Ascending aorta (tissue), 2 donors: ENCODE measurements around the gene MEDAG. TPM values are rescaled to one million over a fixed set of nuclear protein-coding genes. Genes with fewer than 3 reads are reported as not detected.

Experiments
- DNase-seq, 2 donors: peaks; one replicate each; pipeline ENCODE4 v3.0.0-alpha.2; 2019; ENCODE audit warnings: low spot score in 2 of 2
- H3K27ac ChIP-seq, 2 donors: fragments of 200-600 bp; sonication (generic); one replicate each; pipeline ENCODE4 v1.5.1; 2016 to 2017; ENCODE audit warnings: mild to moderate bottlenecking in 1 of 2
- H3K27me3 ChIP-seq: fragments of 200-600 bp; sonication (generic); one replicate; pipeline ENCODE4 v1.5.1; 2017
- H3K36me3 ChIP-seq, 2 donors: fragments of 200-600 bp; sonication (generic); one replicate each; pipeline ENCODE4 v1.5.1; 2016
- H3K4me1 ChIP-seq, 2 donors: fragments of 200-600 bp; sonication (generic); one replicate each; pipeline ENCODE4 v1.5.1; 2016 to 2017; ENCODE audit warnings: mild to moderate bottlenecking in 1 of 2
- H3K4me3 ChIP-seq, 2 donors: fragments of 200-600 bp; sonication (generic); one replicate each; pipeline ENCODE4 v1.5.1; 2016 to 2017; ENCODE audit warnings: mild to moderate bottlenecking in 1 of 2
- H3K9me3 ChIP-seq, 2 donors: fragments of 200-600 bp; sonication (generic); one replicate each; pipeline ENCODE4 v1.5.1; 2016
- intact Hi-C: fragments of 100-400 bp; cut with DNase I; formaldehyde crosslinking; loops from one replicate; pipeline ENCODE4 v1.15.1; 2023
- total RNA-seq: library from RNA; depleted of rRNA; stranded (reverse); fragments of >200 nt; gene quantifications from one replicate; pipeline ENCODE4 v1.1.0, GENCODE V29; 2016
- TF ChIP-seq, protein P1 (sequence below), 3 experiments: fragments of 200-600 bp in 2 of 3; fragments of 450-650 bp in 1 of 3; sonication (generic) in 2 of 3; IDR thresholded peaks; one replicate each; pipeline ENCODE4 v1.5.1; 2016 to 2019; ENCODE audit warnings: antibody characterized with exemption in 3 of 3, mild to moderate bottlenecking in 1 of 3, moderate library complexity in 1 of 3

The MEDAG gene
- total RNA-seq, 1 donor from 2014 or later, result 98.8 TPM

GRCh38 chr13:30918662-30919405, 12.8 kb downstream of the MEDAG start:
- TF ChIP-seq, protein P1, sequence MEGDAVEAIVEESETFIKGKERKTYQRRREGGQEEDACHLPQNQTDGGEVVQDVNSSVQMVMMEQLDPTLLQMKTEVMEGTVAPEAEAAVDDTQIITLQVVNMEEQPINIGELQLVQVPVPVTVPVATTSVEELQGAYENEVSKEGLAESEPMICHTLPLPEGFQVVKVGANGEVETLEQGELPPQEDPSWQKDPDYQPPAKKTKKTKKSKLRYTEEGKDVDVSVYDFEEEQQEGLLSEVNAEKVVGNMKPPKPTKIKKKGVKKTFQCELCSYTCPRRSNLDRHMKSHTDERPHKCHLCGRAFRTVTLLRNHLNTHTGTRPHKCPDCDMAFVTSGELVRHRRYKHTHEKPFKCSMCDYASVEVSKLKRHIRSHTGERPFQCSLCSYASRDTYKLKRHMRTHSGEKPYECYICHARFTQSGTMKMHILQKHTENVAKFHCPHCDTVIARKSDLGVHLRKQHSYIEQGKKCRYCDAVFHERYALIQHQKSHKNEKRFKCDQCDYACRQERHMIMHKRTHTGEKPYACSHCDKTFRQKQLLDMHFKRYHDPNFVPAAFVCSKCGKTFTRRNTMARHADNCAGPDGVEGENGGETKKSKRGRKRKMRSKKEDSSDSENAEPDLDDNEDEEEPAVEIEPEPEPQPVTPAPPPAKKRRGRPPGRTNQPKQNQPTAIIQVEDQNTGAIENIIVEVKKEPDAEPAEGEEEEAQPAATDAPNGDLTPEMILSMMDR (IDR thresholded peaks at IDR 0.05), result no peak
- H3K36me3 ChIP-seq, result peaks cover 34 to 88% of the 10 kb centered on the region in 2 donors
- no peak overlapping the region for H3K4me3 ChIP-seq
- no peaks in the 10 kb centered on the region for H3K9me3 ChIP-seq
- intact Hi-C loops, result no loop called here
- H3K4me1 ChIP-seq, result peaks cover 0 to 2% of the 10 kb centered on the region in 2 donors
- DNase-seq, result no peak
- no peak overlapping the region for H3K27ac ChIP-seq
- H3K27me3 ChIP-seq, result no peaks in the 10 kb centered on the region

- intact Hi-C loops, result no loop called here
- TF ChIP-seq, protein P1 (IDR thresholded peaks at IDR 0.05), result no peak
- DNase-seq, result no peak
Measured at GRCh38 chr13:30920162-30920909, 14.3 kb downstream of the MEDAG start.

GRCh38 chr13:30923418-30923817, 17.3 kb downstream of the MEDAG start:
- Histone ChIP-seq H3K4me1 (no peaks in the 10 kb centered on the region), H3K27ac (peak overlapping the region; percentile 1 to 7), H3K36me3 (peaks cover 40 to 79% of the 10 kb centered on the region in 2 donors), H3K4me3 (no peak overlapping the region), H3K9me3 (no peaks in the 10 kb centered on the region), H3K27me3 (no peaks in the 10 kb centered on the region)
- TF ChIP-seq, protein P1 (IDR thresholded peaks at IDR 0.05), result no peak
- DNase-seq, result no peak
- intact Hi-C loops, result no loop called here

More at GRCh38 chr13:30920162-30920909, 14.3 kb downstream of the MEDAG start:
- Histone ChIP-seq H3K9me3 (no peaks in the 10 kb centered on the region), H3K4me1 (no peaks in the 10 kb centered on the region), H3K4me3 (no peak overlapping the region), H3K27me3 (no peaks in the 10 kb centered on the region), H3K27ac (peak overlapping the region in 1 of 2 donors; percentile 16), H3K36me3 (peaks cover 44 to 97% of the 10 kb centered on the region in 2 donors)

- DNase-seq, result no peak
- H3K4me1 ChIP-seq, result no peaks in the 10 kb centered on the region
- H3K27ac ChIP-seq, result no peak overlapping the region
- H3K36me3 ChIP-seq, result peaks cover 40 to 66% of the 10 kb centered on the region in 2 donors
- TF ChIP-seq, protein P1 (IDR thresholded peaks at IDR 0.05), result no peak
- H3K4me3 ChIP-seq, result no peak overlapping the region
- H3K9me3 ChIP-seq, result no peaks in the 10 kb centered on the region
- no peaks in the 10 kb centered on the region for H3K27me3 ChIP-seq
- intact Hi-C loops, result no loop called here
Measured at GRCh38 chr13:30924721-30925120, 18.6 kb downstream of the MEDAG start.

DNA sequence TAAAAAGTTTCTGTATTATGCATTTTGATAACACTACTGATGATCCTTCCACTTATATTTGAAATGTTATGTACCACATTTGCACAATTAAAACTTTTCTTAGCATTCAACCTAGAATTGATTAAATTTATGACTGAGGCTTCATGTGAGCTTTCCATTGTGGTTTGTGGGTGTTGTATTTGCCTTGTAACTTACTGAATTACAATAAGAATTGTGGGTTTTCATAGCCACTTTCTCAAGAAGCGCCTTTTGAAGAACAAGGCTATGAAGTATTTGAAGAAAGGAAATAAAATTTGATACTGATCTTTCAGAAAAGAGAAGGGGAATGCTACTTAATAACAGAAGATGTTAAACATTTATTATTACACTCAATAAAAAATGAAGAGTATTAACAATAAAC, 19.4 kb downstream of the MEDAG start:
- no peak overlapping the region for H3K27ac ChIP-seq
- no peak overlapping the region for H3K4me3 ChIP-seq
- intact Hi-C loops, result no loop called here
- H3K36me3 ChIP-seq, result peaks cover 36 to 60% of the 10 kb centered on the region in 2 donors
- no peak for DNase-seq
- TF ChIP-seq, protein P1 (IDR thresholded peaks at IDR 0.05), result no peak
- no peaks in the 10 kb centered on the region for H3K4me1 ChIP-seq
- no peaks in the 10 kb centered on the region for H3K27me3 ChIP-seq
- no peaks in the 10 kb centered on the region for H3K9me3 ChIP-seq
